Endothelial cell of umbilical vein (primary cell): ENCODE measurements around the gene NTF4. TPM values are rescaled to one million over a fixed set of nuclear protein-coding genes. Genes with fewer than 3 reads are reported as not detected.
"Not testable (repeated sequence)": the region's sequence is repeated elsewhere in the genome, so short reads cannot be mapped to it uniquely, and the experiment has no call there.

ENCODE experiments used
- BruUV-seq: library from RNA; stranded (reverse); fragments of 400-500 nt; replicated peaks from 2 replicates; lab custom pipeline; 2021; lab: Mats Ljungman, UMichigan
- CTCF ChIA-PET: fragments of 300-600, 350-600 bp; sonication (Branson Sonifier 250); formaldehyde crosslinking; loops from one replicate; lab custom pipeline; 2021; ENCODE audit warnings: antibody characterized with exemption, inconsistent platforms; lab: Charles Lee
- POLR2A ChIA-PET: fragments of 300-600, 350-600 bp; sonication (Branson Sonifier 250); formaldehyde crosslinking; loops from one replicate; lab custom pipeline; 2021; ENCODE audit warnings: antibody characterized with exemption, inconsistent platforms; lab: Charles Lee
- DNase-seq: peaks from one replicate; pipeline ENCODE4 v3.0.0-alpha.2; 2011; ENCODE audit warnings: low read depth, low spot score
- FAIRE-seq: peaks from 2 replicates; lab custom pipeline; 2011; peaks lifted over from hg19 to GRCh38; lab: Jason Lieb, UNC
- H2AFZ ChIP-seq: 2 replicates; pipeline ENCODE4 v1.6.0; 2012; ENCODE audit warnings: low read depth, low read length, control low read depth, inconsistent platforms
- H3K27ac ChIP-seq: 2 replicates; pipeline ENCODE4 v1.5.1; 2011; ENCODE audit warnings: low read depth, mild to moderate bottlenecking, control low read depth, low read length, moderate library complexity; ENCODE audit not compliant: insufficient read depth
- H3K27me3 ChIP-seq, 2 experiments: 2 replicates each; pipeline versions ENCODE4 v1.6.0 to v1.6.1; 2011; ENCODE audit warnings: low read length in 2 of 2, mixed read lengths in 1 of 2; ENCODE audit not compliant: control insufficient read depth in 2 of 2, insufficient read depth in 2 of 2
- H3K36me3 ChIP-seq, 2 experiments: 2 replicates in 1 of 2; 3 replicates in 1 of 2; pipeline ENCODE4 v1.5.1; 2011; ENCODE audit warnings: low read length in 2 of 2, mild to moderate bottlenecking in 1 of 2, moderate library complexity in 1 of 2; ENCODE audit not compliant: control insufficient read depth in 2 of 2, insufficient read depth in 2 of 2; ENCODE audit errors: extremely low read depth in 1 of 2
- H3K4me1 ChIP-seq: 3 replicates; pipeline ENCODE4 v1.5.1; 2011; ENCODE audit warnings: mild to moderate bottlenecking, low read length; ENCODE audit not compliant: control insufficient read depth, insufficient read depth; ENCODE audit errors: extremely low read depth
- H3K4me2 ChIP-seq: 2 replicates; pipeline ENCODE4 v1.6.1; 2011; ENCODE audit warnings: low read length, control low read depth, mixed read lengths; ENCODE audit not compliant: insufficient read depth
- H3K4me3 ChIP-seq, 3 experiments: fragments of 200-600 bp in 1 of 3; sonication (generic), shearing (Covaris generic) in 1 of 3; replicated peaks in 1 of 3; 2 replicates each; pipeline ENCODE4 v1.5.1; 2011 to 2016; ENCODE audit warnings: control low read depth in 3 of 3, low read length in 3 of 3, mild to moderate bottlenecking in 2 of 3, inconsistent platforms in 1 of 3, low read depth in 1 of 3, moderate library complexity in 1 of 3; ENCODE audit not compliant: insufficient read depth in 1 of 3
- H3K79me2 ChIP-seq: 2 replicates; pipeline ENCODE4 v1.6.0; 2012; ENCODE audit warnings: low read length, inconsistent platforms; ENCODE audit not compliant: control insufficient read depth, insufficient read depth
- H3K9ac ChIP-seq: replicated peaks from 2 replicates; pipeline ENCODE3; 2011; ENCODE audit warnings: low read length, control low read depth; ENCODE audit not compliant: insufficient read depth; ENCODE audit errors: extremely low read depth
- H3K9me1 ChIP-seq: replicated peaks from 3 replicates; pipeline ENCODE4 v1.6.0; 2011; ENCODE audit warnings: mild to moderate bottlenecking, low read length; ENCODE audit not compliant: control insufficient read depth, insufficient read depth; ENCODE audit errors: extremely low read depth
- H3K9me3 ChIP-seq: replicated peaks from 2 replicates; pipeline ENCODE4 v1.5.1; 2012; ENCODE audit warnings: low read length, inconsistent platforms; ENCODE audit not compliant: control insufficient read depth, insufficient read depth
- H4K20me1 ChIP-seq: replicated peaks from 2 replicates; pipeline ENCODE3; 2011; ENCODE audit warnings: mild to moderate bottlenecking, low read length; ENCODE audit not compliant: control insufficient read depth, insufficient read depth; ENCODE audit errors: extremely low read depth
- dilution Hi-C: fragments of 300-500 bp; cut with MboI; formaldehyde crosslinking; loops from one replicate; pipeline ENCODE4 v1.15.0; 2019; ENCODE audit warnings: low sequenced_read_pairs; ENCODE audit not compliant: extremely low pct_ligation_motif_present
- intact Hi-C: fragments of 100-400 bp; cut with micrococcal nuclease; formaldehyde crosslinking; loops from one replicate; pipeline ENCODE4 v1.10.0; 2022
- polyA plus RNA-seq, 4 experiments: library from polyadenylated mRNA; depleted of rRNA in 3 of 4; stranded (reverse) in 3 of 4; unstranded in 1 of 4; fragments of >200 nt; gene quantifications; 2 replicates each; pipeline versions ENCODE4 v1.2.1 to v1.2.3, GENCODE V29; 2011 to 2012; ENCODE audit warnings: missing spikeins in 1 of 4
- total RNA-seq: library from RNA; stranded (reverse); gene quantifications from 2 replicates; pipeline ENCODE4 v1.2.3, GENCODE V29; 2021

The NTF4 gene
- total and polyA plus RNA-seq, 2 donors (not counting 3 experiments of a cell fraction or from before 2014, with no cell fraction given), result not detected

- H3K27me3 ChIP-seq, FAIRE-seq, DNase-seq, H3K9me3 ChIP-seq, H2AFZ ChIP-seq, H3K36me3 ChIP-seq, BruUV-seq, H3K4me1 ChIP-seq, H3K4me3 ChIP-seq, H4K20me1 ChIP-seq, intact Hi-C loops, CTCF ChIA-PET, H3K9ac ChIP-seq, H3K4me2 ChIP-seq, dilution Hi-C loops, H3K9me1 ChIP-seq, H3K27ac ChIP-seq, POLR2A ChIA-PET, H3K79me2 ChIP-seq: not testable (repeated sequence)
These were observed 15.6 kb downstream of the NTF4 start, which contains the start of gene CGB8 for GRCh38 chr19:49049011-49049410. CGB8 (minus strand) TSS chr19:49049111; CDS start chr19:49048739, 372 bp downstream.

DNA sequence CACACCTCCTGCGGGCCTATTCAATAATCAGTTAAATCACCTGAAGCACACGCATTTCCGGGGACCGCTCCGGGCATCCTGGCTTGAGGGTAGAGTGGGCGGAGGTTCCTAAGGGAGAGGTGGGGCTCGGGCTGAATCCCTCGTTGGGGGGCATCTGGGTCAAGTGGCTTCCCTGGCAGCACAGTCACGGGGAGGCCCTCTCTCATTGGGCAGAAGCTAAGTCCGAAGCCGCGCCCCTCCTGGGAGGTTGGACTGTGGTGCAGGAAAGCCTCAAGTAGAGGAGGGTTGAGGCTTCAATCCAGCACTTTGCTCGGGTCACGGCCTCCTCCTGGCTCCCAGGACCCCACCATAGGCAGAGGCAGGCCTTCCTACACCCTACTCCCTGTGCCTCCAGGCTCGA lies 21.1 kb downstream of the NTF4 start, which contains the start of gene CGB5:
CGB5 (plus strand) TSS at position 301 of the 400 bp plus-strand sequence. CDS start 362 bp downstream, outside the sequence.
- CTCF ChIA-PET, POLR2A ChIA-PET, H2AFZ ChIP-seq, H3K4me1 ChIP-seq, H3K9ac ChIP-seq, DNase-seq, H3K4me3 ChIP-seq, H4K20me1 ChIP-seq, H3K27me3 ChIP-seq, H3K9me1 ChIP-seq, intact Hi-C loops, BruUV-seq, H3K36me3 ChIP-seq, H3K79me2 ChIP-seq, FAIRE-seq, H3K9me3 ChIP-seq, H3K27ac ChIP-seq, H3K4me2 ChIP-seq, dilution Hi-C loops: not testable (repeated sequence)

GRCh38 chr19:49042666-49043065 lies 22.0 kb downstream of the NTF4 start:
- H3K9me1 ChIP-seq, POLR2A ChIA-PET, H3K27ac ChIP-seq, H3K9ac ChIP-seq, FAIRE-seq, H3K27me3 ChIP-seq, dilution Hi-C loops, intact Hi-C loops, H3K4me3 ChIP-seq, CTCF ChIA-PET, H3K4me1 ChIP-seq, BruUV-seq, H3K36me3 ChIP-seq, H2AFZ ChIP-seq, H3K9me3 ChIP-seq, DNase-seq, H3K79me2 ChIP-seq, H4K20me1 ChIP-seq, H3K4me2 ChIP-seq: not testable (repeated sequence)
